Loucy (cell line): ENCODE measurements around the gene IGSF11.

ENCODE experiments used
- H2AFZ ChIP-seq: fragments of 200-600 bp; sonication (generic); 2 replicates; pipeline ENCODE4 v1.6.0; 2016; ENCODE audit warnings: antibody characterized with exemption, mild to moderate bottlenecking, low read length, moderate library complexity
- H3F3A ChIP-seq: fragments of 200-600 bp; 2 replicates; pipeline ENCODE4 v1.6.0; 2016; ENCODE audit warnings: antibody characterized with exemption, low read depth, mild to moderate bottlenecking
- H3K27me3 ChIP-seq: fragments of 200-600 bp; sonication (generic); 2 replicates; pipeline ENCODE4 v1.6.1; 2014; ENCODE audit warnings: low read length, mild to moderate bottlenecking; ENCODE audit not compliant: insufficient read depth, poor library complexity, severe bottlenecking
- H3K36me3 ChIP-seq: fragments of 200-600 bp; sonication (generic); 2 replicates; pipeline ENCODE4 v1.6.1; 2016; ENCODE audit warnings: low read length; ENCODE audit not compliant: insufficient read depth
- H3K4me1 ChIP-seq: fragments of 200-600 bp; sonication (generic); 2 replicates; pipeline ENCODE4 v1.5.1; 2014; ENCODE audit warnings: low read length, mild to moderate bottlenecking; ENCODE audit not compliant: insufficient read depth, poor library complexity, severe bottlenecking
- H3K4me2 ChIP-seq: fragments of 200-600 bp; sonication (generic); 2 replicates; pipeline ENCODE4 v1.6.0; 2014; ENCODE audit warnings: antibody characterized with exemption, low read length, low read depth, mild to moderate bottlenecking; ENCODE audit not compliant: poor library complexity, severe bottlenecking
- H3K4me3 ChIP-seq: fragments of 200-600 bp; sonication (generic); 2 replicates; pipeline ENCODE4 v1.5.1; 2014; ENCODE audit warnings: low read length, mild to moderate bottlenecking, mixed read lengths; ENCODE audit not compliant: poor library complexity, severe bottlenecking
- H3K79me2 ChIP-seq: fragments of 200-600 bp; sonication (generic); 2 replicates; pipeline ENCODE4 v1.6.1; 2014; ENCODE audit warnings: low read length; ENCODE audit not compliant: insufficient read depth
- H3K9ac ChIP-seq: fragments of 200-600 bp; sonication (generic); 2 replicates; pipeline ENCODE4 v1.6.0; 2014; ENCODE audit warnings: mild to moderate bottlenecking, low read depth, low read length, moderate library complexity; ENCODE audit not compliant: poor library complexity, severe bottlenecking
- H3K9me2 ChIP-seq: fragments of 200-600 bp; sonication (generic); replicated peaks from 2 replicates; pipeline ENCODE4 v1.6.1; 2016; ENCODE audit warnings: low read depth, low read length, mixed read lengths
- H3K9me3 ChIP-seq: fragments of 200-600 bp; sonication (generic); 2 replicates; pipeline ENCODE4 v1.6.1; 2014; ENCODE audit warnings: mild to moderate bottlenecking, antibody characterized with exemption, low read length, low read depth; ENCODE audit not compliant: insufficient read depth
- H4K20me1 ChIP-seq: fragments of 200-600 bp; sonication (generic); 2 replicates; pipeline ENCODE4 v1.6.0; 2014; ENCODE audit warnings: antibody characterized with exemption, low read length, mild to moderate bottlenecking; ENCODE audit not compliant: insufficient read depth, poor library complexity, severe bottlenecking
- CTCF ChIP-seq: fragments of 200-600 bp; sonication (generic); conservative IDR thresholded peaks from 2 replicates; pipeline ENCODE4 v1.5.1; 2014; ENCODE audit warnings: mild to moderate bottlenecking, antibody characterized with exemption, low read length
- EZH2phosphoT487 ChIP-seq: fragments of 200-600 bp; IDR thresholded peaks from 2 replicates; pipeline ENCODE4 v1.6.1; 2018; ENCODE audit warnings: antibody characterized with exemption, mild to moderate bottlenecking, moderate library complexity, borderline replicate concordance

IGSF11 gene

GRCh38 chr3:118986734-118987133, 47.9 kb downstream of the IGSF11 start:
- Histone ChIP-seq H3K9me3 (no peaks in the 10 kb centered on the region), H3K4me2 (no peak overlapping the region), H3K79me2 (no peaks in the 10 kb centered on the region), H3K4me1 (no peaks in the 10 kb centered on the region), H3K9me2 (no peaks in the 10 kb centered on the region), H3F3A (no peaks in the 10 kb centered on the region), H3K4me3 (no peak overlapping the region), H4K20me1 (no peaks in the 10 kb centered on the region), H3K9ac (no peak overlapping the region), H2AFZ (no peak overlapping the region), H3K36me3 (no peaks in the 10 kb centered on the region), H3K27me3 (no peaks in the 10 kb centered on the region)
- TF ChIP-seq CTCF = no peak
- TF ChIP-seq EZH2phosphoT487 = no peak

GRCh38 chr3:118984699-118985098, 49.9 kb downstream of the IGSF11 start:
- Histone ChIP-seq H3K36me3 (no peaks in the 10 kb centered on the region), H3K79me2 (no peaks in the 10 kb centered on the region), H3K9ac (no peak overlapping the region), H3K4me1 (no peaks in the 10 kb centered on the region), H3K4me3 (no peak overlapping the region), H3F3A (no peaks in the 10 kb centered on the region), H3K9me3 (no peaks in the 10 kb centered on the region), H3K9me2 (no peaks in the 10 kb centered on the region), H3K27me3 (no peaks in the 10 kb centered on the region), H3K4me2 (no peak overlapping the region), H4K20me1 (no peaks in the 10 kb centered on the region), H2AFZ (no peak overlapping the region)
- no peak for TF ChIP-seq CTCF

- Histone ChIP-seq H3K9ac (no peak overlapping the region), H3K9me2 (no peaks in the 10 kb centered on the region)
Measured at GRCh38 chr3:118981494-118982134, 53.0 kb downstream of the IGSF11 start.

More at GRCh38 chr3:118981494-118982134, 53.0 kb downstream of the IGSF11 start:
- Histone ChIP-seq H4K20me1 (no peaks in the 10 kb centered on the region), H3K27me3 (no peaks in the 10 kb centered on the region), H3K36me3 (no peaks in the 10 kb centered on the region), H2AFZ (no peak overlapping the region), H3K4me3 (no peak overlapping the region), H3F3A (no peaks in the 10 kb centered on the region), H3K4me2 (no peak overlapping the region), H3K9me3 (no peaks in the 10 kb centered on the region), H3K4me1 (no peaks in the 10 kb centered on the region), H3K79me2 (no peaks in the 10 kb centered on the region)
- no peak for TF ChIP-seq EZH2phosphoT487
- no peak for TF ChIP-seq CTCF
